ENCODE data around the gene ROPN1L.

The ROPN1L gene

GRCh38 chr5:10399839-10400238 is 41.8 kb upstream of the ROPN1L start:
- ATAC-seq (ENCODE audit: insufficient read depth, low read depth) = no peak
- H3K27me3 ChIP-seq (ENCODE audit: insufficient read depth, low read length, poor library complexity) = no peaks in the 10 kb centered on the region
- H4K20me1 ChIP-seq (ENCODE audit: insufficient read depth, low read length) = no peaks in the 10 kb centered on the region
- H2AFZ ChIP-seq (ENCODE audit: low read depth, low read length) = no peak overlapping the region
- peaks cover 87% of the 10 kb centered on the region for H3K36me3 ChIP-seq (ENCODE audit: insufficient read depth, low read length)
- H3K9me3 ChIP-seq (ENCODE audit: insufficient read depth, low read length, severe bottlenecking) = no peaks in the 10 kb centered on the region
- H3K4me3 ChIP-seq (ENCODE audit: low read depth in 1 of 2, low read length in 2 of 2) = no peak overlapping the region
- no peak overlapping the region for H3K4me2 ChIP-seq (ENCODE audit: insufficient read depth, low read length)
- TF ChIP-seq CTCF (IDR thresholded peaks at IDR 0.05; ENCODE audit: borderline replicate concordance, extremely low read depth, low read length, poor library complexity, severe bottlenecking) (no peak), EZH2 (IDR thresholded peaks at IDR 0.05; ENCODE audit: borderline replicate concordance, low read depth, low read length, severe bottlenecking) (no peak)
- H3K27ac ChIP-seq (ENCODE audit: low read length) = no peak overlapping the region
- H3K9ac ChIP-seq (ENCODE audit: low read depth, low read length) = no peak overlapping the region
- H3K79me2 ChIP-seq (ENCODE audit: insufficient read depth, low read length) = no peaks in the 10 kb centered on the region; the same call in 1 of the 2 replicates
- no peaks in the 10 kb centered on the region for H3K4me1 ChIP-seq (ENCODE audit: insufficient read depth, low read length)
- no peak for DNase-seq

GRCh38 chr5:10400411-10400810 is 41.3 kb upstream of the ROPN1L start:
- no peaks in the 10 kb centered on the region for H3K27me3 ChIP-seq (ENCODE audit: insufficient read depth, low read length, poor library complexity)
- no peaks in the 10 kb centered on the region for H3K4me1 ChIP-seq (ENCODE audit: insufficient read depth, low read length)
- H3K79me2 ChIP-seq (ENCODE audit: insufficient read depth, low read length) = no peaks in the 10 kb centered on the region; the same call in 1 of the 2 replicates
- ATAC-seq (ENCODE audit: insufficient read depth, low read depth) (no peak), DNase-seq (no peak)
- no peak overlapping the region for H3K4me2 ChIP-seq (ENCODE audit: insufficient read depth, low read length)
- no peak for TF ChIP-seq CTCF (IDR thresholded peaks at IDR 0.05; ENCODE audit: borderline replicate concordance, extremely low read depth, low read length, poor library complexity, severe bottlenecking)
- TF ChIP-seq EZH2 (IDR thresholded peaks at IDR 0.05; ENCODE audit: borderline replicate concordance, low read depth, low read length, severe bottlenecking) = no peak
- H3K36me3 ChIP-seq (ENCODE audit: insufficient read depth, low read length) = peaks cover 87% of the 10 kb centered on the region
- no peak overlapping the region for H3K9ac ChIP-seq (ENCODE audit: low read depth, low read length)
- H2AFZ ChIP-seq (ENCODE audit: low read depth, low read length) = no peak overlapping the region
- no peaks in the 10 kb centered on the region for H4K20me1 ChIP-seq (ENCODE audit: insufficient read depth, low read length)
- no peak overlapping the region for H3K27ac ChIP-seq (ENCODE audit: low read length)
- H3K9me3 ChIP-seq (ENCODE audit: insufficient read depth, low read length, severe bottlenecking) = no peaks in the 10 kb centered on the region
- H3K4me3 ChIP-seq (ENCODE audit: low read depth in 1 of 2, low read length in 2 of 2) = no peak overlapping the region

GRCh38 chr5:10400831-10401230 is 40.8 kb upstream of the ROPN1L start:
- H3K36me3 ChIP-seq (ENCODE audit: insufficient read depth, low read length) = peaks cover 87% of the 10 kb centered on the region
- DNase-seq = no peak

More at GRCh38 chr5:10400831-10401230, 40.8 kb upstream of the ROPN1L start:
- H3K4me2 ChIP-seq (ENCODE audit: insufficient read depth, low read length) = no peak overlapping the region
- no peak overlapping the region for H2AFZ ChIP-seq (ENCODE audit: low read depth, low read length)
- ATAC-seq (ENCODE audit: insufficient read depth, low read depth) = no peak
- H3K4me3 ChIP-seq (ENCODE audit: low read depth in 1 of 2, low read length in 2 of 2) = no peak overlapping the region
- H3K9me3 ChIP-seq (ENCODE audit: insufficient read depth, low read length, severe bottlenecking) = no peaks in the 10 kb centered on the region
- no peak overlapping the region for H3K9ac ChIP-seq (ENCODE audit: low read depth, low read length)
- no peaks in the 10 kb centered on the region; the same call in 1 of the 2 replicates for H3K79me2 ChIP-seq (ENCODE audit: insufficient read depth, low read length)
- H3K27me3 ChIP-seq (ENCODE audit: insufficient read depth, low read length, poor library complexity) = no peaks in the 10 kb centered on the region
- no peak overlapping the region for H3K27ac ChIP-seq (ENCODE audit: low read length)
- TF ChIP-seq EZH2 (IDR thresholded peaks at IDR 0.05; ENCODE audit: borderline replicate concordance, low read depth, low read length, severe bottlenecking) (no peak), CTCF (IDR thresholded peaks at IDR 0.05; ENCODE audit: borderline replicate concordance, extremely low read depth, low read length, poor library complexity, severe bottlenecking) (no peak)
- no peaks in the 10 kb centered on the region for H3K4me1 ChIP-seq (ENCODE audit: insufficient read depth, low read length)
- H4K20me1 ChIP-seq (ENCODE audit: insufficient read depth, low read length) = no peaks in the 10 kb centered on the region

All from DND-41 (cell line).